Hair follicular keratinocyte (primary cell): ENCODE results near the gene TMEM270. TPM values are rescaled to one million over a fixed set of nuclear protein-coding genes. Genes with fewer than 3 reads are reported as not detected.

Experiments
- total RNA-seq: library from RNA; depleted of rRNA; stranded (reverse); fragments of >200 nt; gene quantifications from 2 replicates; pipeline ENCODE4 v1.2.3, GENCODE V29; 2015

The TMEM270 gene
- not detected in 2 replicates for total RNA-seq

GRCh38 chr7:73860859-73861258 is at the start of gene TMEM270:
TMEM270 (plus strand) TSS chr7:73861159; CDS start chr7:73861195, 36 bp downstream.

DNA sequence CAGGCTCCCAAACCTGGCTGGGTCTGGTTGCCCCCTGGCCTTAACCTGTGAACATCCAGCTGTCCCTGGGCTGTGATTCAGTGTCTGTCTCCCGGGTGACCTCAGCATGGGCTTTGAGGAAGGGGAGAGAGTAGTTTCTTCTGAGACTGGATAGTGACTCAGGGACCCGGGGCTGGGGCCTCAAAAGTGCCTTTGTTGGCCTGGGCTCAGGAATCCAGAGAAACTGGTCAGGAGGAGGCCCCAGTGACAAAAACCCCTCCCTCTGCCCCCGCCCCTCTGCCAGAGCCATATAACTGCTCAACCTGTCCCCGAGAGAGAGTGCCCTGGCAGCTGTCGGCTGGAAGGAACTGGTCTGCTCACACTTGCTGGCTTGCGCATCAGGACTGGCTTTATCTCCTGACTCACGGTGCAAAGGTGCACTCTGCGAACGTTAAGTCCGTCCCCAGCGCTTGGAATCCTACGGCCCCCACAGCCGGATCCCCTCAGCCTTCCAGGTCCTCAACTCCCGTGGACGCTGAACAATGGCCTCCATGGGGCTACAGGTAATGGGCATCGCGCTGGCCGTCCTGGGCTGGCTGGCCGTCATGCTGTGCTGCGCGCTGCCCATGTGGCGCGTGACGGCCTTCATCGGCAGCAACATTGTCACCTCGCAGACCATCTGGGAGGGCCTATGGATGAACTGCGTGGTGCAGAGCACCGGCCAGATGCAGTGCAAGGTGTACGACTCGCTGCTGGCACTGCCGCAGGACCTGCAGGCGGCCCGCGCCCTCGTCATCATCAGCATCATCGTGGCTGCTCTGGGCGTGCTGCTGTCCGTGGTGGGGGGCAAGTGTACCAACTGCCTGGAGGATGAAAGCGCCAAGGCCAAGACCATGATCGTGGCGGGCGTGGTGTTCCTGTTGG is 30.0 kb upstream of the TMEM270 start, which contains the start of gene CLDN4:
TSS of gene CLDN4 (plus strand) at position 316 of the 903 bp plus-strand sequence. CDS start at position 522, 206 bp downstream.

DNA sequence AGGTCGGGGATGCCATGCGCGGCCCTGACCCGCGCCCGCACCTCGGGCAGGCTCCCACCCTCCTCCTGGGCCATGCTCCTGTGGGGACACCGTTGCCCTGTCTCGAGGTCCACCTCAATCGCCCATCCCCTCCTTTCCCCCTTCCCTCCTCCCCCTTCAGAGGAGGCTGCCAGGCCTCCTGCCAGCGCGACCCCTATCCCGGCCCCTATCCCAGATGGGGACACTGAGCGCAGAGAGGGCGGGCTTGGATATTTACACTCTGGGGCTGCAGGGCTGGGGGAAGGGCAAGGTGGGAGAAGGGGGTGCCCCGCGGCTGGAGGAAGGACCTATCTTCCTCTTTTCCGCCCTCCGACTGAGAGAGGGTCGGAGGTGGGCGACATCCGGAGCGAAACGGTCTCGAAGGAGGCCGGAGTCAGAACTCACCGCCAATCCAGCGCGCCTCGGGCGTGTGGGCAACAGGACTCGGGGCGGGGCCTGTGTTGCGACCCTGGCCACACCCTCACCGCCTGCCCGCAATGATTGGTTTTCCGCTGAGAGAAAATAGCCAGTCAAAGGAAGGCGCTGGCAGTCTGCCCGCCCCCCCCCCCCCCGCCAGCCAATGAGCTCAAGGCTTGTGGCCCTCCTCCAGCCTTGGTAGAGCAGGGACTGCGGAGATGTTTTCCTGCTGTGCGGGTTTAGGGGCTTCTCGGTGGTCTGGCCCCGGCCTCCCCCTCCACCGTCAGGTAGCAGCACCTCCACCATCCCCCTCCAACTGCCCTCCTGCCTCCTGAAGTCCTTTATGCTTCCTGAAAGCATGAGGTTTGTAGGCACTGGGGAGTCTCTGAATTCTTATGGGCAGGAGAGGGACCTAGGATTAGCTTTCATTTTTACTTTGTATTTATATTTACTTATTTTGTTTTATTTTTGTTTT is 18.6 kb upstream of the TMEM270 start, which contains the start of gene METTL27:
TSS of gene METTL27 (minus strand) at position 450 of the 910 bp plus-strand sequence. CDS start at position 74, 376 bp downstream.

Other genes with a start within 250 kb of the TMEM270 start
- 0.04 TPM in 1 of 2 replicates, not detected in the other for gene MLXIPL, start 236.6 kb upstream of the TMEM270 start, total RNA-seq
- gene VPS37D, start 193.3 kb upstream of the TMEM270 start, total RNA-seq, result 2.3 and 2.9 TPM in 2 replicates
- 2.6 and 3.9 TPM in 2 replicates for gene DNAJC30, start 177.7 kb upstream of the TMEM270 start, total RNA-seq
- gene BUD23, start 177.6 kb upstream of the TMEM270 start, total RNA-seq, result 75.0 and 85.3 TPM in 2 replicates
- 10.0 and 19.6 TPM in 2 replicates for gene STX1A, start 141.5 kb upstream of the TMEM270 start, total RNA-seq
- 17.0 and 29.6 TPM in 2 replicates for gene ABHD11, start 122.4 kb upstream of the TMEM270 start, total RNA-seq
- gene CLDN3, start 90.9 kb upstream of the TMEM270 start, total RNA-seq, result not detected in 2 replicates
- 0.53 and 1.5 TPM in 2 replicates for gene CLDN4, start 30.2 kb upstream of the TMEM270 start, total RNA-seq
- 1.1 and 3.2 TPM in 2 replicates for gene METTL27, start 18.6 kb upstream of the TMEM270 start, total RNA-seq
- not detected in 2 replicates for gene ELN, start 167.0 kb downstream of the TMEM270 start, total RNA-seq
- 19.8 and 23.8 TPM in 2 replicates for gene LIMK1, start 222.6 kb downstream of the TMEM270 start, total RNA-seq